SU-DHL-6 (cell line): Measurements from ENCODE around the gene STK11.
A peak's percentile ranks its signal among the peaks of the same experiment; 100 is the strongest.

Source experiments
- H2AFZ ChIP-seq: fragments of 200-600 bp; sonication (generic); 2 replicates; pipeline ENCODE4 v1.6.1; 2014; ENCODE audit warnings: low read depth, mild to moderate bottlenecking, moderate library complexity, mixed read lengths, antibody characterized with exemption, low read length; ENCODE audit not compliant: severe bottlenecking
- H3F3A ChIP-seq: fragments of 200-600 bp; shearing (Covaris generic); 2 replicates; pipeline ENCODE4 v1.6.0; 2016; ENCODE audit warnings: antibody characterized with exemption, mild to moderate bottlenecking; ENCODE audit not compliant: insufficient read depth
- H3K27ac ChIP-seq: fragments of 200-600 bp; sonication (generic); 2 replicates; pipeline ENCODE4 v1.5.1; 2016; ENCODE audit warnings: low read depth, mild to moderate bottlenecking, low read length, moderate library complexity, mixed read lengths
- H3K27me3 ChIP-seq: fragments of 200-600 bp; sonication (generic), shearing (Covaris generic); 2 replicates; pipeline ENCODE4 v1.6.0; 2014; ENCODE audit warnings: mild to moderate bottlenecking, low read length
- H3K36me3 ChIP-seq: fragments of 200-600 bp; sonication (generic); 2 replicates; pipeline ENCODE4 v1.6.1; 2014; ENCODE audit warnings: mild to moderate bottlenecking, low read length, mixed read lengths
- H3K4me2 ChIP-seq: fragments of 300-600, 200-600 bp; shearing (Covaris generic), sonication (generic); 2 replicates; pipeline ENCODE4 v1.6.0; 2014; ENCODE audit warnings: low read length, low read depth, mild to moderate bottlenecking; ENCODE audit not compliant: poor library complexity, severe bottlenecking
- H3K4me3 ChIP-seq: fragments of 200-600 bp; sonication (generic); 2 replicates; pipeline ENCODE4 v1.5.1; 2014; ENCODE audit warnings: antibody characterized with exemption, low read length, mild to moderate bottlenecking, mixed read lengths; ENCODE audit not compliant: insufficient read depth, poor library complexity, severe bottlenecking
- H3K79me2 ChIP-seq: fragments of 200-600 bp; sonication (generic); 2 replicates; pipeline ENCODE4 v1.6.1; 2014; ENCODE audit warnings: mild to moderate bottlenecking, low read length, moderate library complexity; ENCODE audit not compliant: insufficient read depth
- H3K9ac ChIP-seq: fragments of 200-600 bp; sonication (generic); 2 replicates; pipeline ENCODE4 v1.7.0; 2014; ENCODE audit warnings: mild to moderate bottlenecking, low read length
- H3K9me2 ChIP-seq: fragments of 200-600 bp; sonication (generic); replicated peaks from 2 replicates; pipeline ENCODE4 v1.6.1; 2014; ENCODE audit warnings: low read length; ENCODE audit not compliant: insufficient read depth
- H3K9me3 ChIP-seq: fragments of 200-600 bp; sonication (generic); 2 replicates; pipeline ENCODE4 v1.6.1; 2014; ENCODE audit warnings: low read length, mixed read lengths; ENCODE audit not compliant: insufficient read depth
- H4K20me1 ChIP-seq: fragments of 200-600 bp; sonication (generic); 2 replicates; pipeline ENCODE4 v1.6.1; 2014; ENCODE audit warnings: low read depth, mild to moderate bottlenecking, antibody characterized with exemption, low read length, moderate library complexity, mixed read lengths
- CTCF ChIP-seq: fragments of 200-600 bp; sonication (generic); IDR thresholded peaks from one replicate; pipeline ENCODE4 v1.5.1; 2017; ENCODE audit warnings: antibody characterized with exemption, mild to moderate bottlenecking, low read length, moderate library complexity; ENCODE audit not compliant: insufficient read depth, poor library complexity, severe bottlenecking
- EZH2phosphoT487 ChIP-seq: fragments of 200-600 bp; sonication (generic), shearing (Covaris generic); conservative IDR thresholded peaks from 2 replicates; pipeline ENCODE4 v1.6.1; 2018; ENCODE audit warnings: mild to moderate bottlenecking, antibody characterized with exemption, low read length, moderate library complexity, mixed read lengths

Gene STK11

GRCh38 chr19:1247748-1248138, 42.2 kb downstream of the STK11 start:
- Histone ChIP-seq H3K36me3 (no peaks in the 10 kb centered on the region), H3K4me2 (peak overlapping the region; percentile 83), H2AFZ (no peak overlapping the region), H3F3A (peaks cover 28% of the 10 kb centered on the region; the same call in 1 of the 2 replicates), H3K27ac (peak overlapping the region; percentile 89), H3K9ac (peak overlapping the region; percentile 88), H3K27me3 (no peaks in the 10 kb centered on the region), H3K9me2 (no peaks in the 10 kb centered on the region), H4K20me1 (no peaks in the 10 kb centered on the region), H3K79me2 (peaks cover 19% of the 10 kb centered on the region), H3K4me3 (no peak overlapping the region), H3K9me3 (no peaks in the 10 kb centered on the region)
- TF ChIP-seq EZH2phosphoT487 (no peak), CTCF (no peak)

GRCh38 chr19:1248139-1248785, 42.7 kb downstream of the STK11 start, which contains the start of gene MIDN:
MIDN (plus strand) TSS chr19:1248583; CDS start chr19:1250297, 1,714 bp downstream.
- Histone ChIP-seq H3K36me3 (no peaks in the 10 kb centered on the region), H4K20me1 (no peaks in the 10 kb centered on the region), H3K4me2 (peak within 1 kb of the TSS; percentile 83), H3K9me3 (no peaks in the 10 kb centered on the region), H3K79me2 (peaks cover 21% of the 10 kb centered on the region), H3K27me3 (no peaks in the 10 kb centered on the region), H2AFZ (peak within 1 kb of the TSS; percentile 56), H3K27ac (peak within 1 kb of the TSS; percentile 89), H3K4me3 (peak within 1 kb of the TSS; percentile 80), H3K9ac (peak within 1 kb of the TSS; percentile 88), H3K9me2 (no peaks in the 10 kb centered on the region), H3F3A (peaks cover 26% of the 10 kb centered on the region; the same call in 1 of the 2 replicates)
- TF ChIP-seq CTCF, result peak; percentile 47
- no peak for TF ChIP-seq EZH2phosphoT487

- Histone ChIP-seq H3K27me3 (no peaks in the 10 kb centered on the region), H3K9me3 (no peaks in the 10 kb centered on the region), H3F3A (peaks cover 20% of the 10 kb centered on the region; the same call in 1 of the 2 replicates), H3K36me3 (no peaks in the 10 kb centered on the region), H4K20me1 (no peaks in the 10 kb centered on the region), H3K4me3 (peak overlapping the region; percentile 80), H3K27ac (peak overlapping the region; percentile 89), H3K9me2 (no peaks in the 10 kb centered on the region), H3K9ac (peak overlapping the region; percentile 88), H3K4me2 (peak overlapping the region; percentile 83), H2AFZ (peak overlapping the region; percentile 56), H3K79me2 (peaks cover 27% of the 10 kb centered on the region)
- peak; percentile 78 for TF ChIP-seq CTCF
- TF ChIP-seq EZH2phosphoT487, result no peak
Measured at GRCh38 chr19:1248786-1249297, 43.3 kb downstream of the STK11 start.
